Neutrophil (primary cell): ENCODE data around the gene ELP1.

ENCODE experiments used
- H3K27ac ChIP-seq: fragments of 200-600 bp; sonication (generic); 2 replicates; pipeline ENCODE4 v1.5.1; 2016; ENCODE audit warnings: mild to moderate bottlenecking, moderate library complexity
- H3K27me3 ChIP-seq: fragments of 200-600 bp; sonication (generic); 2 replicates; pipeline ENCODE4 v1.6.0; 2016; ENCODE audit warnings: mild to moderate bottlenecking
- H3K36me3 ChIP-seq: fragments of 200-600 bp; sonication (generic); 2 replicates; pipeline ENCODE4 v1.5.1; 2017
- H3K4me1 ChIP-seq, 2 experiments: fragments of 200-600 bp in 1 of 2; sonication (generic) in 1 of 2; 1 replicate in 1 of 2; 2 replicates in 1 of 2; pipeline versions ENCODE4 v1.5.1 to v1.6.1; 2013 to 2016; ENCODE audit warnings: low read depth in 1 of 2, low read length in 1 of 2, mild to moderate bottlenecking in 1 of 2, moderate library complexity in 1 of 2; ENCODE audit not compliant: control insufficient read depth in 1 of 2, insufficient read depth in 1 of 2
- H3K4me3 ChIP-seq, 2 experiments: fragments of 200-600 bp in 1 of 2; sonication (generic) in 1 of 2; 1 replicate in 1 of 2; 2 replicates in 1 of 2; pipeline ENCODE4 v1.5.1; 2013 to 2016; ENCODE audit warnings: low read depth in 1 of 2, low read length in 1 of 2, mild to moderate bottlenecking in 1 of 2, moderate library complexity in 1 of 2
- H3K9me3 ChIP-seq: fragments of 200-600 bp; sonication (generic); 2 replicates; pipeline ENCODE4 v1.5.1; 2016
- CTCF ChIP-seq: fragments of 200-600 bp; sonication (generic); IDR thresholded peaks from 2 replicates; pipeline ENCODE4 v1.5.1; 2016; ENCODE audit warnings: antibody characterized with exemption

ELP1 gene

GRCh38 chr9:108884701-108885100, 49.2 kb downstream of the ELP1 start:
- Histone ChIP-seq H3K4me1 (peaks cover 0 to 8% of the 10 kb centered on the region in 2 experiments), H3K4me3 (no peak overlapping the region), H3K27ac (no peak overlapping the region), H3K27me3 (no peaks in the 10 kb centered on the region), H3K9me3 (no peaks in the 10 kb centered on the region), H3K36me3 (peaks cover 26% of the 10 kb centered on the region)
- TF ChIP-seq CTCF: no peak

GRCh38 chr9:108883085-108883484, 50.8 kb downstream of the ELP1 start:
- Histone ChIP-seq H3K4me1 (peaks cover 0 to 8% of the 10 kb centered on the region in 2 experiments), H3K36me3 (peaks cover 26% of the 10 kb centered on the region), H3K9me3 (no peaks in the 10 kb centered on the region), H3K27me3 (no peaks in the 10 kb centered on the region), H3K27ac (no peak overlapping the region), H3K4me3 (no peak overlapping the region)
- TF ChIP-seq CTCF: no peak

GRCh38 chr9:108882052-108882888, 51.7 kb downstream of the ELP1 start:
- Histone ChIP-seq H3K27me3 (no peaks in the 10 kb centered on the region), H3K4me1 (peaks cover 0 to 8% of the 10 kb centered on the region in 2 experiments), H3K27ac (no peak overlapping the region), H3K36me3 (peaks cover 27% of the 10 kb centered on the region), H3K9me3 (no peaks in the 10 kb centered on the region), H3K4me3 (no peak overlapping the region)
- no peak for TF ChIP-seq CTCF

GRCh38 chr9:108880738-108881316, 53.1 kb downstream of the ELP1 start:
- H3K27me3 ChIP-seq: no peaks in the 10 kb centered on the region
- H3K4me1 ChIP-seq: peaks cover 0 to 8% of the 10 kb centered on the region in 2 experiments
- no peak for TF ChIP-seq CTCF
- H3K36me3 ChIP-seq: peaks cover 40% of the 10 kb centered on the region
- no peaks in the 10 kb centered on the region for H3K9me3 ChIP-seq
- no peak overlapping the region for H3K27ac ChIP-seq
- no peak overlapping the region for H3K4me3 ChIP-seq

DNA sequence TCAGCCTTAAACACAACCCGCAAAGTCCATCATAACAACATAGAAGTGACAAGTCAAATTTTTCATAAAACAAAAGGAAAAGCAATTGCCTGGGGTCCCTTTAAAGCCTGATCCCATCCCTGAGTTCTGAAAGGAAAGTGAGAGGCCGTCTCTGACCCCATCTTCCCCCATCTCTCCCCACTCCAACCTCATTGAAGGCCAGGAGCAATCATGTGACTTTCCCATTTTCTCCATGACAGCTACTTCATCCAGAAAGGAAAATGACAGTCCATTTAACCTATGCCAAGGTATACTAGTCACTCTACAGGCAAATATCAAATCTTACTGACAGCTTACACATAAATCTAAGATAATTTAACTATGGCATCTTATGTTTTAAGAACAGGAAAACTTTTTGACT, 56.4 kb downstream of the ELP1 start:
- no peaks in the 10 kb centered on the region for H3K9me3 ChIP-seq
- no peak for TF ChIP-seq CTCF
- H3K4me1 ChIP-seq: peaks cover 0 to 4% of the 10 kb centered on the region in 2 experiments
- H3K36me3 ChIP-seq: peaks cover 67% of the 10 kb centered on the region
- H3K27ac ChIP-seq: no peak overlapping the region
- no peak overlapping the region for H3K4me3 ChIP-seq
- H3K27me3 ChIP-seq: no peaks in the 10 kb centered on the region
